ENCODE results near the gene PRCD. TPM values are rescaled to one million over a fixed set of nuclear protein-coding genes. Genes with fewer than 3 reads are reported as not detected.
"Not testable (repeated sequence)": the region's sequence is repeated elsewhere in the genome, so short reads cannot be mapped to it uniquely, and the experiment has no call there.

The PRCD gene
- total and polyA plus RNA-seq, 2 donors from 2014 or later = 2.2 TPM; not detected in 1

- TF ChIP-seq CTCF (IDR thresholded peaks at IDR 0.05; ENCODE audit: borderline replicate concordance, extremely low read depth, insufficient read depth) = no peak
- DNase-seq = peak in 4 of 5 donors; percentile 49 to 83 (median 64)
- Histone ChIP-seq H3K4me3 (ENCODE audit: low read length in 3 of 3) (no peak overlapping the region), H3K36me3 (ENCODE audit: control insufficient read depth in 2 of 3, insufficient read depth in 3 of 3, low read length in 3 of 3) (no peaks in the 10 kb centered on the region), H3K9me3 (ENCODE audit: control insufficient read depth in 2 of 3, insufficient read depth in 1 of 3, low read length in 3 of 3) (no peaks in the 10 kb centered on the region), H3K27ac (ENCODE audit: low read depth in 2 of 2, low read length in 2 of 2) (no peak overlapping the region), H3K9ac (ENCODE audit: low read length in 3 of 3) (peak overlapping the region in 1 of 3 donors; percentile 15), H3K27me3 (ENCODE audit: control insufficient read depth, insufficient read depth, low read length) (no peaks in the 10 kb centered on the region), H3K4me1 (ENCODE audit: control insufficient read depth in 2 of 3, insufficient read depth in 2 of 3, low read depth in 1 of 3, low read length in 3 of 3) (peaks cover 0 to 26% (median 6%) of the 10 kb centered on the region in 3 donors)
- FAIRE-seq = no peak
- intact Hi-C loops (cut with DNase I) = no loop called here
Observed at GRCh38 chr17:76524598-76525512, 15.0 kb upstream of the PRCD start.

GRCh38 chr17:76525513-76525833, 14.4 kb upstream of the PRCD start:
- H3K27ac ChIP-seq (ENCODE audit: low read depth in 2 of 2, low read length in 2 of 2); H3K27me3 ChIP-seq (ENCODE audit: control insufficient read depth, insufficient read depth, low read length); intact Hi-C loops (cut with DNase I); H3K9ac ChIP-seq (ENCODE audit: low read length in 3 of 3); FAIRE-seq; H3K9me3 ChIP-seq (ENCODE audit: control insufficient read depth in 2 of 3, insufficient read depth in 1 of 3, low read length in 3 of 3); H3K36me3 ChIP-seq (ENCODE audit: control insufficient read depth in 2 of 3, insufficient read depth in 3 of 3, low read length in 3 of 3); H3K4me3 ChIP-seq (ENCODE audit: low read length in 3 of 3); DNase-seq: not testable (repeated sequence)
- H3K4me1 ChIP-seq (ENCODE audit: control insufficient read depth in 2 of 3, insufficient read depth in 2 of 3, low read depth in 1 of 3, low read length in 3 of 3) = peaks cover 3 to 32% (median 8%) of the 10 kb centered on the region in 3 donors

GRCh38 chr17:76527016-76527415, 12.8 kb upstream of the PRCD start:
- H3K4me3 ChIP-seq (ENCODE audit: low read length in 3 of 3); H3K36me3 ChIP-seq (ENCODE audit: control insufficient read depth in 2 of 3, insufficient read depth in 3 of 3, low read length in 3 of 3); H3K9me3 ChIP-seq (ENCODE audit: control insufficient read depth in 2 of 3, insufficient read depth in 1 of 3, low read length in 3 of 3); H3K9ac ChIP-seq (ENCODE audit: low read length in 3 of 3); H3K27me3 ChIP-seq (ENCODE audit: control insufficient read depth, insufficient read depth, low read length); FAIRE-seq; intact Hi-C loops (cut with DNase I); DNase-seq: not testable (repeated sequence)
- peaks cover 3 to 45% (median 15%) of the 10 kb centered on the region in 3 donors for H3K4me1 ChIP-seq (ENCODE audit: control insufficient read depth in 2 of 3, insufficient read depth in 2 of 3, low read depth in 1 of 3, low read length in 3 of 3)
- H3K27ac ChIP-seq (ENCODE audit: low read depth in 2 of 2, low read length in 2 of 2) = peak overlapping the region in 1 of 2 donors; percentile 32

GRCh38 chr17:76527430-76528111, 12.3 kb upstream of the PRCD start:
- TF ChIP-seq CTCF (IDR thresholded peaks at IDR 0.05; ENCODE audit: borderline replicate concordance, extremely low read depth, insufficient read depth) = no peak
- H3K36me3 ChIP-seq (ENCODE audit: control insufficient read depth in 2 of 3, insufficient read depth in 3 of 3, low read length in 3 of 3) = no peaks in the 10 kb centered on the region
- no peak for FAIRE-seq
- H3K4me3 ChIP-seq (ENCODE audit: low read length in 3 of 3) = no peak overlapping the region
- H3K9me3 ChIP-seq (ENCODE audit: control insufficient read depth in 2 of 3, insufficient read depth in 1 of 3, low read length in 3 of 3) = no peaks in the 10 kb centered on the region
- no peaks in the 10 kb centered on the region for H3K27me3 ChIP-seq (ENCODE audit: control insufficient read depth, insufficient read depth, low read length)
- H3K4me1 ChIP-seq (ENCODE audit: control insufficient read depth in 2 of 3, insufficient read depth in 2 of 3, low read depth in 1 of 3, low read length in 3 of 3) = peaks cover 3 to 45% (median 15%) of the 10 kb centered on the region in 3 donors
- no peak overlapping the region for H3K9ac ChIP-seq (ENCODE audit: low read length in 3 of 3)
- DNase-seq = peak; percentile 75 to 89 (median 81)
- intact Hi-C loops (cut with DNase I) = no loop called here
- H3K27ac ChIP-seq (ENCODE audit: low read depth in 2 of 2, low read length in 2 of 2) = peak overlapping the region; percentile 0 to 32
